GM18505 (cell line): ENCODE data around the gene SELENOI.

Experiments used
- ATAC-seq: cut with Tn5 transposase; IDR thresholded peaks from one replicate; pipeline ENCODE4 v1.9.1; 2021; ENCODE audit not compliant: unreplicated experiment
- POLR2A ChIP-seq: IDR thresholded peaks from 4 replicates; pipeline ENCODE4 v1.6.1; 2011; ENCODE audit warnings: borderline replicate concordance; ENCODE audit not compliant: insufficient read depth, insufficient read length; ENCODE audit errors: extremely low read depth

Gene SELENOI

DNA sequence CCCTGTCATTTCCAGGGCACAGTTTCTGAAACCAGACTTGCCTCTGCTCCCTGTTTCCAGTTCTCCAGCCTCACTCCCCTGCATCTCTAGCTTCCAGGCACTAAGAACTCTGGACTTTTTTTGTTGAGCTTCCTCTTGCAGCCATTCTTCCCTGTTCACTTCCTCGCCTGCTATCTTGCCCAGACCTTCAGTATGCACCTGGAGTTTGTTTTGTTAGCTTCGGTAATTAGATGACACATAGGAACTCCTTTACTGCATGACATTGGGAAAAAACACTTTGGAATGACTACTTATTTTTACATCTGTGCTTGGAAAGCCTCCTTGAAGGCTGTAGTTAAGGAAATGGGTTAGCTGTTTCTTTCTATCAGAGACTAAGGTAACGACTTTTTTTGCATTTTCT lies 96.8 kb downstream of the SELENOI start:
- no peak for ATAC-seq
- TF ChIP-seq POLR2A, result no peak

GRCh38 chr2:26444236-26444635 lies 98.3 kb downstream of the SELENOI start:
- TF ChIP-seq POLR2A, result no peak
- no peak for ATAC-seq
